ENCODE data around the gene TREM1. TPM values are rescaled to one million over a fixed set of nuclear protein-coding genes. Genes with fewer than 3 reads are reported as not detected.
A peak's percentile ranks its signal among the peaks of the same experiment; 100 is the strongest.
"Not testable (repeated sequence)": the region's sequence is repeated elsewhere in the genome, so short reads cannot be mapped to it uniquely, and the experiment has no call there.

The TREM1 gene
- total RNA-seq, 1 donor from 2014 or later, result not detected

DNA sequence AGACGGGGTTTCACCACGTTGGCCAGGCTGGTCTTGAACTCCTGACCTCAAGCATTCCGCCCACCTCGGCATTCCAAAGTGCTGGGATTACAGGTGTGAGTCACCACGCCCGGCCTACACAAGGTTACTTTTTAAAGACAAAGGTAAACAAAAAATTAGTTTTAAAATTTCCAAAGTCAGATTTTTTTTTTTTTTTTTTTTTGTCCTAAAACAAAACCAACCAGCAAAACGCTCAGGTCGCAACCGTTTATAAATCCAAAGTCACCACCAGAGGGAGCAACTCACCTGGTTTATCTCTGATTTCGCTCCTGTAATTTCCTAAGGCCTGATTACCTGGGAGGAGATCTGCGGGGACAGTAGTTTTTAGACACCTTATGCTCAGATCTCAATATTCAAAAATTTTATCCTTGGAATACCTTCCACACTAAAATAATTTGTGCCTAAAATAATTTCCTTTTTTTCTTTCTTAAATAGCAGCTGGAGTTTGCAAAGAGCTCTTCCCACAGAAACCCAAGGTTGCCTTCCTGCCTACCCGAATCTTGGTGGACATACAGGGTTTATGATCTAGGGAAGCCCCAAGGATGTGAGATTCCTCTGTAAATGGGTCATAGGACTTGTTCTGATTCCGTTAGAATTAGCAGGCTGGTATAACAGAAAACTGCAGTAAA lies 19.8 kb upstream of the TREM1 start:
- H3K27ac Mint-ChIP-seq (ENCODE audit: unreplicated experiment), result no peak overlapping the region
- H3K36me3 Mint-ChIP-seq (ENCODE audit: low read depth), result no peaks in the 10 kb centered on the region
- H3K9me3 Mint-ChIP-seq, result peaks cover 4% of the 10 kb centered on the region
- no peaks in the 10 kb centered on the region for H3K4me1 Mint-ChIP-seq
- DNase-seq (ENCODE audit: low read depth, low spot score), result no peak
- TF ChIP-seq, protein P1, sequence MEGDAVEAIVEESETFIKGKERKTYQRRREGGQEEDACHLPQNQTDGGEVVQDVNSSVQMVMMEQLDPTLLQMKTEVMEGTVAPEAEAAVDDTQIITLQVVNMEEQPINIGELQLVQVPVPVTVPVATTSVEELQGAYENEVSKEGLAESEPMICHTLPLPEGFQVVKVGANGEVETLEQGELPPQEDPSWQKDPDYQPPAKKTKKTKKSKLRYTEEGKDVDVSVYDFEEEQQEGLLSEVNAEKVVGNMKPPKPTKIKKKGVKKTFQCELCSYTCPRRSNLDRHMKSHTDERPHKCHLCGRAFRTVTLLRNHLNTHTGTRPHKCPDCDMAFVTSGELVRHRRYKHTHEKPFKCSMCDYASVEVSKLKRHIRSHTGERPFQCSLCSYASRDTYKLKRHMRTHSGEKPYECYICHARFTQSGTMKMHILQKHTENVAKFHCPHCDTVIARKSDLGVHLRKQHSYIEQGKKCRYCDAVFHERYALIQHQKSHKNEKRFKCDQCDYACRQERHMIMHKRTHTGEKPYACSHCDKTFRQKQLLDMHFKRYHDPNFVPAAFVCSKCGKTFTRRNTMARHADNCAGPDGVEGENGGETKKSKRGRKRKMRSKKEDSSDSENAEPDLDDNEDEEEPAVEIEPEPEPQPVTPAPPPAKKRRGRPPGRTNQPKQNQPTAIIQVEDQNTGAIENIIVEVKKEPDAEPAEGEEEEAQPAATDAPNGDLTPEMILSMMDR (conservative IDR thresholded peaks at IDR 0.05), result peak; percentile 77
- no peak overlapping the region for H3K4me3 Mint-ChIP-seq
- peaks cover 47% of the 10 kb centered on the region for H3K27me3 Mint-ChIP-seq (ENCODE audit: low read depth)

DNA sequence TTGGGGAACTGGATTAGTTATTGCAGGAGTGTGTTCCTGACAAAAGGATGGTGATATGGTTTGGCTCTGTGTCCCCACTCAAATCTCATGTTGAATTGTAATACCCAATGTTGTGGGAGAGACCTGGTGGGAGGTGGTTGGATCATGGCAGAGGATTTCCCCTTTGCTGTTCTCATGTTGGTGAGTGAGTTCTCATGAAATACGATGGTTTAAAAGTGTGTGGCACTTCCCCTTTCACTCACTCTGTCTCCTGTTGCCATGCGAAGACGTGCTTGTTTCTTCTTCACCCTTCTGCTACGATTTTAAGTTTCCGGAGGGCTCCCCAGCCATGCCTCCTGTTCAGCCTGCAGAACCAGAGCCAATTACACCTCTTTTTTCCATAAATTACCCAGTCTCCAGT lies 16.2 kb upstream of the TREM1 start:
- no peaks in the 10 kb centered on the region for H3K4me1 Mint-ChIP-seq
- DNase-seq (ENCODE audit: low read depth, low spot score), result no peak
- H3K4me3 Mint-ChIP-seq, result no peak overlapping the region
- peaks cover 7% of the 10 kb centered on the region for H3K9me3 Mint-ChIP-seq
- TF ChIP-seq, protein P1 (conservative IDR thresholded peaks at IDR 0.05), result no peak
- H3K36me3 Mint-ChIP-seq (ENCODE audit: low read depth), result no peaks in the 10 kb centered on the region
- peaks cover 64% of the 10 kb centered on the region for H3K27me3 Mint-ChIP-seq (ENCODE audit: low read depth)
- no peak overlapping the region for H3K27ac Mint-ChIP-seq (ENCODE audit: unreplicated experiment)

DNA sequence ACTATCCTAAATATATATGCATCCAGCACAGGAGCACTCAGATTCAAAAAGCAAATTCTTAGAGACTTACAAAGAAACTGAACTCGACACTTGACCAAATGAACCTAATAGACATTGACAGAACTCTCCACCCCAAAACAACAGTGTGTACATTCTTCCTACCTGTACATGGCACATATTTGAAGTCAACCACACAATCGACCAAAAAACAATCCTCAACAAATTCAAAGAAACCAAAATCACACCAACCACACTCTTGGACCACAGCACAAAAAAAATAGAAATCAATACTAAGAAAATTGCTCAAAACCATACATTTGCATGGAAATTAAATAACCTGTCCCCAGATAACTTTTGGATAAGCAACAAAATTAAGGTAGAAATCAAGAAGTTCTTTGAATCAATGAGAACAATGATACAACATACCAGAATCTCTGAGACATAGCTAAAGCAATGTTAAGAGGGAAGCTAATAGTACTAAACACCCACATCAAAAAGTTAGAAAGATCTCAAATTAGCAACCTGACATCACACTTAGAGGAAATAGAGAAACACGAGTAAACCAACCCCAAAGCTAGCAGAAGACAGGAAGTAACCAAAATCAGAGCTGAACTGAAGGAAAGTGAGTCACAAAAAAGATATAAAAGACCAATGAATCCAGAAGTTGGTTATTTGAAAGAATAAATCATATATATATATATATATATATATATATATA lies 12.5 kb upstream of the TREM1 start:
- peaks cover 40% of the 10 kb centered on the region for H3K27me3 Mint-ChIP-seq (ENCODE audit: low read depth)
- TF ChIP-seq, protein P1 (conservative IDR thresholded peaks at IDR 0.05), result no peak
- H3K4me3 Mint-ChIP-seq, result no peak overlapping the region
- no peak overlapping the region for H3K27ac Mint-ChIP-seq (ENCODE audit: unreplicated experiment)
- no peak for DNase-seq (ENCODE audit: low read depth, low spot score)
- H3K4me1 Mint-ChIP-seq, result no peaks in the 10 kb centered on the region
- peaks cover 16% of the 10 kb centered on the region for H3K9me3 Mint-ChIP-seq
- H3K36me3 Mint-ChIP-seq (ENCODE audit: low read depth), result no peaks in the 10 kb centered on the region

DNA sequence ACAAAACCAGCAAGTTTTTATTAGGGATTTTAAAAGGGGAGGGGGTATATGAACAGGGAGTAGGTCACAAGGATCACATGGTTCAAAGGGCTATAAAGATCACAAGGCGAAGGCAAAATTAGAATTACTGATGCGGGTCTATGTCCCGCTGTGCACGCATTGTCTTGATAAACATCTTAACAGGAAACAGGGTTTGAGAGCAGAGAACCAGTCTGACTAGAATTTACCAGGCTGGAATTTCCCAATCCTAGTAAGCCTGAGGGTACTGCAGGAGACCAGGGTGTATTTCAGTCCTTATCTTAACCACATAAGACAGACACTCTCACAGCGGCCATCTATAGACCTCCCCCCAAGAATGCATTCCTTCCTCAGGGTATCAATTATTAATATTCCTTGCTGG lies 10.8 kb upstream of the TREM1 start:
- H3K27ac Mint-ChIP-seq (ENCODE audit: unreplicated experiment); H3K4me1 Mint-ChIP-seq; DNase-seq (ENCODE audit: low read depth, low spot score); H3K4me3 Mint-ChIP-seq; H3K36me3 Mint-ChIP-seq (ENCODE audit: low read depth): not testable (repeated sequence)
- H3K27me3 Mint-ChIP-seq (ENCODE audit: low read depth), result peaks cover 32% of the 10 kb centered on the region
- peaks cover 16% of the 10 kb centered on the region for H3K9me3 Mint-ChIP-seq

DNA sequence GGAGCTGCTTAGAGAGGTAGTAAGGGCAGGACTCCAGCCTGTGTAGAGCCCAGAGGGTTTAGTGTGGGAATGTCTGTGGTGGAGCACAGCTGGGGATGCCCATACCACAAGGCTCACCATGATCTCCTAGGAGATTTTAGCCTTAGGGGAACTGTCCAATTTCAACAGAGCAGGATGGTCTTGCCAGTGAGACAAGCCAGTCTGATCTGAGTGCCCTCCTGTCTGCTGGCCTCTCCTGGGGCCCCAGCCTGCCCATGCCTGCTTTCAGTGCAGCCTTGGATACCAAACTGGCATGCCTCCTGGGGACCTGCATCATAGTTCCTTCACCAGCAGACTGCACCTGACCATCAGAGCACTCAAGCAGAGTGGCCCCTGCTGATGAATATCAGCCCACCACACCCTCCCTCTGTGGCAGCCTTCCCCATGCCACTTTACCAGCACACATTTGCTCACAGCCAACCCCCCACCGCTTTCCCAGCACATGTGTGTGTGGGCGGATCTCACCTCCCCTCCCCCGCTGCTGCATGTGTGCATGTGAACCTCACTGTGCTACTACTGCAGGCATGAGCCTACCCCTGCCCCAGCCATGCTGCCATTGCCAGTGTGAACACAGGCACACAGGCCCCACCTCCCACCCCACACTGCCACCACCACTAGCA lies 7.9 kb upstream of the TREM1 start:
- Mint-ChIP-seq H3K4me1 (peaks cover 4% of the 10 kb centered on the region), H3K36me3 (ENCODE audit: low read depth) (no peaks in the 10 kb centered on the region), H3K4me3 (no peak overlapping the region), H3K27me3 (ENCODE audit: low read depth) (peaks cover 10% of the 10 kb centered on the region), H3K27ac (ENCODE audit: unreplicated experiment) (no peak overlapping the region), H3K9me3 (peaks cover 10% of the 10 kb centered on the region)
- no peak for DNase-seq (ENCODE audit: low read depth, low spot score)
- TF ChIP-seq, protein P1 (conservative IDR thresholded peaks at IDR 0.05), result no peak

DNA sequence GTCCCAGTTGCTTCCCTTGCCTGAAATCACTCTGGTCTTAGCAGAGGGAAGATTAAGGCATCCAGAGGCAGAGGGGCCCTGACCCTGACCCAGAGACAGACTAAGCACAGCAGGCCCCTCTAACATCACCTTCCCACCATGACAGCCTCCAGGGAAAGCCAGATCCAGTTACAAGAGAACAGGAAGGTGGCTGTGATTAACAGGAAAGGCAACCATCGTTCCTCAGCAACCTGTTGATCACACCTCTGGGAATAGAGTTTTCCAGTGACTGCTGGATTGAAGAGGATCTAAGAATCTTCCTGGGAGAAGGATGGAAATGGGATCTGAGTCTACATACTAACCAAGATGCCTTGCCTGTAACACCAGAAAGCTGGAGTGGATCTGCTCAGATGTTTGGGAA lies 5.2 kb upstream of the TREM1 start:
- peaks cover 5% of the 10 kb centered on the region for H3K27me3 Mint-ChIP-seq (ENCODE audit: low read depth)
- TF ChIP-seq, protein P1 (conservative IDR thresholded peaks at IDR 0.05), result no peak

More for the DNA sequence above, 5.2 kb upstream of the TREM1 start:
- Mint-ChIP-seq H3K4me3 (no peak overlapping the region), H3K36me3 (ENCODE audit: low read depth) (no peaks in the 10 kb centered on the region), H3K27ac (ENCODE audit: unreplicated experiment) (no peak overlapping the region), H3K9me3 (peaks cover 3% of the 10 kb centered on the region), H3K4me1 (peaks cover 11% of the 10 kb centered on the region)
- DNase-seq (ENCODE audit: low read depth, low spot score), result no peak

Measured in neural crest cell (in vitro differentiated cells).